ENCODE measurements around the gene NRARP. TPM values are rescaled to one million over a fixed set of nuclear protein-coding genes. Genes with fewer than 3 reads are reported as not detected.

Gene NRARP
- total RNA-seq, 1 donor from 2014 or later, result 5.1 TPM

DNA sequence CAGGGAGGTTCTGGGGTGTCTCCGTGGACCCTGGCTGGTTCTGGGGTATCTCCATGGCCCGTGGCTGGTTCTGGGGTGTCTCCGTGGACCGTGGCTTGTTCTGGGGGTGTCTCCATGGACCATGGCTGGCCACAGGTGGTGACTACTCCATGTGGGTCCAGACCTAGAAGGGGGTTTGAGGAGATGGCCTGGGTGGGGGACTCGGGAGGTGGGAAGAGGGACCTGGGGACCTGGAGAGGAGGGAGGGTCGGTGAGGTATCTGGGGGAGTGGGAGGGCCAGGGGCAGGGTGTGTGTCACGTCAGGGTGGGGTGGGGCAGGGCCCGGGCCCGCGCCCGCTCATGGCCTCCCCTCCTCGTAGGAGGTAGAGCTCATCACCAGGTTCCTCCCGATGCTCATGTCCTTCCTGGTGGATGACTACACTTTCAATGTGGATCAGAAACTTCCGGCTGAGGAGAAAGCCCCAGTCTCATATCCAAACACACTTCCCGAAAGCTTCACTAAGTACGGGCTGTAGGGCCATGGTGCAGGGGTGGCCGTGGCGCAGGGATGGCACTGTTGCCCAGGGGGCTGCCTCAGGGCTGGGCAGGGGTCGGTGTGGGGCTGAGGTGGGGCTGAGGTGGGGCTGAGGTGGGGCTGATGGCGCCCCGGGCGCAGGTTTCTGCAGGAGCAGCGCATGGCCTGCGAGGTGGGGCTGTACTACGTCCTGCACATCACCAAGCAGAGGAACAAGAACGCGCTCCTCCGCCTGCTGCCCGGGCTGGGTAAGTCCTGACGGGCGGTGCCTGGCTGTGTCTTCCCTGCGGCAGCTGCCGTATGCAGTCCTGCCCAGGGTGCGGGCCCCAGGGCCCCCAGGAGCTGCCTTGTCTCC, 35.3 kb downstream of the NRARP start:
- Histone ChIP-seq H3K9me3 (replicated peaks) (no peaks in the 10 kb centered on the region), H3K4me3 (no peak overlapping the region), H3K4me1 (peaks cover 67% of the 10 kb centered on the region), H3K27me3 (ENCODE audit: low read depth) (no peaks in the 10 kb centered on the region), H3K36me3 (peaks cover 62% of the 10 kb centered on the region), H3K27ac (replicated peaks) (no peak overlapping the region)
- intact Hi-C loops (cut with micrococcal nuclease), result no loop called here
- TF ChIP-seq, protein P1, sequence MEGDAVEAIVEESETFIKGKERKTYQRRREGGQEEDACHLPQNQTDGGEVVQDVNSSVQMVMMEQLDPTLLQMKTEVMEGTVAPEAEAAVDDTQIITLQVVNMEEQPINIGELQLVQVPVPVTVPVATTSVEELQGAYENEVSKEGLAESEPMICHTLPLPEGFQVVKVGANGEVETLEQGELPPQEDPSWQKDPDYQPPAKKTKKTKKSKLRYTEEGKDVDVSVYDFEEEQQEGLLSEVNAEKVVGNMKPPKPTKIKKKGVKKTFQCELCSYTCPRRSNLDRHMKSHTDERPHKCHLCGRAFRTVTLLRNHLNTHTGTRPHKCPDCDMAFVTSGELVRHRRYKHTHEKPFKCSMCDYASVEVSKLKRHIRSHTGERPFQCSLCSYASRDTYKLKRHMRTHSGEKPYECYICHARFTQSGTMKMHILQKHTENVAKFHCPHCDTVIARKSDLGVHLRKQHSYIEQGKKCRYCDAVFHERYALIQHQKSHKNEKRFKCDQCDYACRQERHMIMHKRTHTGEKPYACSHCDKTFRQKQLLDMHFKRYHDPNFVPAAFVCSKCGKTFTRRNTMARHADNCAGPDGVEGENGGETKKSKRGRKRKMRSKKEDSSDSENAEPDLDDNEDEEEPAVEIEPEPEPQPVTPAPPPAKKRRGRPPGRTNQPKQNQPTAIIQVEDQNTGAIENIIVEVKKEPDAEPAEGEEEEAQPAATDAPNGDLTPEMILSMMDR (IDR thresholded peaks at IDR 0.05; ENCODE audit: borderline replicate concordance), result no peak
- no peak for DNase-seq

DNA sequence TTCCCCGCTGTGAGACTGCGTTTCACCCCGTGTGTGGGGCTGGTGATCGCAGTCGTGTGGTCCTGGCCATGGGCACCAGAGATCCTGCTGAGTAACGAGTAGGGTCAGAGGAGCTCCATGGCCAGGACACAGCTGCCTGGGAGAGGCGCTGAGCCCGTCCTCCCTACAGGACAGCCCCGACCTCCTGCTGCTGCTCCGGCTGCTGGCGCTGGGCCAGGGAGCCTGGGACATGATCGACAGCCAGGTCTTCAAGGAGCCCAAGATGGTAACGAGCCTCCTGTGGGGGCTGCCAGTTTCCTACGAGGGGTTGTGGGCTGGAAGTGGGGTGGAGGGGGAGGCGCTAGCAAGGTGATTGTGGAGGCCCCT, 35.9 kb downstream of the NRARP start:
- TF ChIP-seq, protein P1 (IDR thresholded peaks at IDR 0.05; ENCODE audit: borderline replicate concordance), result no peak
- DNase-seq, result no peak
- peaks cover 62% of the 10 kb centered on the region for H3K36me3 ChIP-seq
- no peaks in the 10 kb centered on the region for H3K9me3 ChIP-seq (replicated peaks)
- no peak overlapping the region for H3K4me3 ChIP-seq
- H3K27ac ChIP-seq (replicated peaks), result no peak overlapping the region
- no peaks in the 10 kb centered on the region for H3K27me3 ChIP-seq (ENCODE audit: low read depth)
- intact Hi-C loops (cut with micrococcal nuclease), result no loop called here
- peaks cover 62% of the 10 kb centered on the region for H3K4me1 ChIP-seq

DNA sequence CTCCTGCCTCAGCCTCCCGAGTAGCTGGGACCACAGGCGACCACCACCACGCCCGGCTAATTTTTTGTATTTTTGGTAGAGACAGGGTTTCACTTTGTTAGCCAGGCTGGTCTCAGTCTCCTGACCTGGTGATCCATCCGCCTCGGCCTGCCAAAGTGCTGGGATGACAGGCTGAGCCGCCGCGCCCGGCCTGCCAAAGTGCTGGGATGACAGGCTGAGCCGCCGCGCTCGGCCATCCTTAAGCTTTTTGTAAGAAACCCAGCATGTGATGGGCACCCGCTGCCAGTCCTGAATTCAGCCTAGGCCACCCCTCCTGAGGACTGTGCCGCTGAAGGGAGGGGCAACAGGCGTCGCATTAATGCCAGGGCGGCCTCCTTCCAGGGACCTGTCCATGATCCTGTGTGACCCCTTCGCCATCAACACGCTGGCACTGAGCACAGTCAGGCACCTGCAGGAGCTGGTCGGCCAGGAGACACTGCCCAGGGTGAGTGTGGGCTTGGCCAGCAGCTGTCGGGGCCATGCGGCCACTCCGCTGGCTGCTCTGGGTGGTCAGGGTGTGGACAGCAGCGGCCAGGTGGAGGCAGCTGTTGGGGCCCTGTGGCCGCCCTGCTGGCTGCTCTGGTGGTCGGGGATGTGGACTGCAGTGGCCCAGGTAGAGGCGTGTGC, 36.4 kb downstream of the NRARP start:
- H3K9me3 ChIP-seq (replicated peaks), result no peaks in the 10 kb centered on the region

DNA sequence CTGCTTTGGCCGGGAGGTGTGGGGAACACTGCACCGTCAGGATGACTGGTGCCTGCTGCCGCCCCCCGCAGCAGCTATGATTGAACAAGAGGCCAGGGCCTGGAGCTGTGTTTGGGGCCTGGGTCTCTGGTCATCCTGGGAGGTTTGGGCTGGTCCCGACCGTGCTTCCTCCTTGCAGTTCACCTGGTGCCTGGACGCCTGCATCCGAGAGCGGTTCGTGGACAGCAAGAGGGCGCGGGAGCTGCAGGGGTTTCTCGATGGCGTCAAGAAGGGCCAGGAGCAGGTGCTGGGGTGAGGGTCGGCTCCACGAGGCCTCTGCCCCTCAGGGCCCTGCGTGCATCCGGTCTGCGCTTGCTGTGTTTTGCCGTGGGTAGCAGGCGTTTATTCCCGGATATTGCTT, 38.0 kb downstream of the NRARP start:
- TF ChIP-seq, protein P1 (IDR thresholded peaks at IDR 0.05; ENCODE audit: borderline replicate concordance), result no peak
- intact Hi-C loops (cut with micrococcal nuclease), result no loop called here
- H3K4me1 ChIP-seq, result peaks cover 43% of the 10 kb centered on the region
- no peak for DNase-seq
- H3K9me3 ChIP-seq (replicated peaks), result no peaks in the 10 kb centered on the region
- H3K4me3 ChIP-seq, result no peak overlapping the region
- no peak overlapping the region for H3K27ac ChIP-seq (replicated peaks)
- peaks cover 54% of the 10 kb centered on the region for H3K36me3 ChIP-seq
- no peaks in the 10 kb centered on the region for H3K27me3 ChIP-seq (ENCODE audit: low read depth)

More for the DNA sequence above, 36.4 kb downstream of the NRARP start:
- TF ChIP-seq, protein P1 (IDR thresholded peaks at IDR 0.05; ENCODE audit: borderline replicate concordance), result no peak
- Histone ChIP-seq H3K4me1 (peaks cover 57% of the 10 kb centered on the region), H3K36me3 (peaks cover 57% of the 10 kb centered on the region), H3K27ac (replicated peaks) (no peak overlapping the region), H3K27me3 (ENCODE audit: low read depth) (no peaks in the 10 kb centered on the region), H3K4me3 (no peak overlapping the region)
- intact Hi-C loops (cut with micrococcal nuclease), result no loop called here
- no peak for DNase-seq

DNA sequence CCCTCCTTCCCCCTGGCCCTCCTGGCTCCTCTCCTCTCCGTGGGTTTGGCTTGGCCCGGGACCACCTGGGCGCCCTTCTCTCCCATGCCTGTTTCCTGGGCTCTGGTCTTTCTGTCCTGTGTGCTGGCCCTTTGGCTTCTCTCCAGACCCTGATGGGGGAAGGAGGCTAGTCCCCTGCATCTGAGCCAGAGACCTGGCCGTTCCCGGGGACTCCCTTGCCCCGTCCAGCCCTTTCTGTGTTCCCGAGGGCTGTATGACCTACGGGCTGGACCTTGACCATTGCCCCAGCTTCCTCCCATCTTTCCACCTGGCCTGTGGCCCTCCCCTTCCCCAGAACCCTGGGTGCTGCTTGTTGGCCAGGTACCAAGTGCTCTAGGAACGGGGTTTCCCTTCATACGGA, 38.6 kb downstream of the NRARP start:
- intact Hi-C loops (cut with micrococcal nuclease), result no loop called here
- no peak for DNase-seq

More for the DNA sequence above, 38.6 kb downstream of the NRARP start:
- H3K4me3 ChIP-seq, result no peak overlapping the region
- TF ChIP-seq, protein P1 (IDR thresholded peaks at IDR 0.05; ENCODE audit: borderline replicate concordance), result no peak
- H3K36me3 ChIP-seq, result peaks cover 59% of the 10 kb centered on the region
- H3K27me3 ChIP-seq (ENCODE audit: low read depth), result no peaks in the 10 kb centered on the region
- H3K9me3 ChIP-seq (replicated peaks), result no peaks in the 10 kb centered on the region
- H3K4me1 ChIP-seq, result peaks cover 41% of the 10 kb centered on the region
- no peak overlapping the region for H3K27ac ChIP-seq (replicated peaks)
